Neuronal stem cell (in vitro differentiated cells): ENCODE measurements around the gene C16orf90.

Source experiments
- DNase-seq: peaks from one replicate; pipeline ENCODE4 v3.0.0-alpha.2; 2013; ENCODE audit warnings: low spot score
- H2AFZ ChIP-seq: one replicate; pipeline ENCODE4 v1.6.1; 2013; ENCODE audit warnings: mild to moderate bottlenecking, low read length, inconsistent platforms
- H2AK5ac ChIP-seq: 2 replicates; pipeline ENCODE4 v1.6.1; 2013; ENCODE audit warnings: low read depth, mild to moderate bottlenecking, inconsistent platforms, low read length, moderate library complexity, mixed read lengths
- H2BK120ac ChIP-seq: 2 replicates; pipeline ENCODE4 v1.6.1; 2013; ENCODE audit warnings: low read depth, mild to moderate bottlenecking, inconsistent platforms, low read length, moderate library complexity, mixed read lengths
- H2BK12ac ChIP-seq: one replicate; pipeline ENCODE4 v1.6.1; 2013; ENCODE audit warnings: low read length, inconsistent platforms
- H2BK15ac ChIP-seq: 2 replicates; pipeline ENCODE4 v1.6.1; 2013; ENCODE audit warnings: mild to moderate bottlenecking, low read length, inconsistent platforms, mixed read lengths
- H2BK5ac ChIP-seq: one replicate; pipeline ENCODE4 v1.6.1; 2013; ENCODE audit warnings: inconsistent platforms, mild to moderate bottlenecking, low read length, moderate library complexity
- H3K14ac ChIP-seq: one replicate; pipeline ENCODE4 v1.6.1; 2013; ENCODE audit warnings: low read length, inconsistent platforms
- H3K18ac ChIP-seq: 2 replicates; pipeline ENCODE4 v1.6.1; 2013; ENCODE audit warnings: low read length, inconsistent platforms
- H3K23ac ChIP-seq: 2 replicates; pipeline ENCODE4 v1.6.1; 2013; ENCODE audit warnings: low read depth, mild to moderate bottlenecking, mixed read lengths, low read length, inconsistent platforms; ENCODE audit not compliant: poor library complexity
- H3K27ac ChIP-seq: replicated peaks from 3 replicates; pipeline ENCODE4 v1.5.1; 2013; ENCODE audit warnings: low read length, inconsistent platforms
- H3K27me3 ChIP-seq, 3 experiments: 2 replicates each; pipeline ENCODE4 v1.6.1; 2013; ENCODE audit warnings: low read length in 3 of 3, mild to moderate bottlenecking in 2 of 3, inconsistent platforms in 1 of 3, low read depth in 1 of 3, mixed read lengths in 1 of 3, moderate library complexity in 1 of 3; ENCODE audit not compliant: control insufficient read depth in 3 of 3, insufficient read depth in 3 of 3
- H3K36me3 ChIP-seq, 2 donors: replicated peaks in 1 of 2; 2 replicates each; pipeline ENCODE4 v1.6.1; 2013; ENCODE audit warnings: low read length in 2 of 2; ENCODE audit not compliant: control insufficient read depth in 2 of 2, insufficient read depth in 2 of 2
- H3K4ac ChIP-seq: 2 replicates; pipeline ENCODE4 v1.6.1; 2013; ENCODE audit warnings: inconsistent platforms, mild to moderate bottlenecking, low read length, moderate library complexity
- H3K4me1 ChIP-seq, 2 donors: 1 replicate in 1 of 2; 2 replicates in 1 of 2; pipeline ENCODE4 v1.6.1; 2013; ENCODE audit warnings: low read length in 2 of 2, low read depth in 1 of 2; ENCODE audit not compliant: control insufficient read depth in 2 of 2, insufficient read depth in 1 of 2
- H3K4me2 ChIP-seq: one replicate; pipeline ENCODE4 v1.6.1; 2013; ENCODE audit warnings: mild to moderate bottlenecking, low read length, inconsistent platforms; ENCODE audit not compliant: insufficient read depth, poor library complexity, severe bottlenecking
- H3K4me3 ChIP-seq, 2 donors: 2 replicates each; pipeline ENCODE4 v1.5.1; 2013; ENCODE audit warnings: low read length in 2 of 2, mild to moderate bottlenecking in 2 of 2, inconsistent platforms in 1 of 2, moderate library complexity in 1 of 2
- H3K79me1 ChIP-seq: one replicate; pipeline ENCODE4 v1.6.1; 2013; ENCODE audit warnings: low read depth, mild to moderate bottlenecking, inconsistent platforms, low read length, moderate library complexity
- H3K9ac ChIP-seq: one replicate; pipeline ENCODE4 v1.6.1; 2013; ENCODE audit warnings: mild to moderate bottlenecking, low read depth, low read length, inconsistent platforms; ENCODE audit not compliant: poor library complexity
- H3K9me3 ChIP-seq, 2 donors: replicated peaks in 1 of 2; 2 replicates each; pipeline versions ENCODE3 to v1.6.1; 2013; ENCODE audit warnings: low read length in 2 of 2, mild to moderate bottlenecking in 2 of 2, inconsistent platforms in 1 of 2, low read depth in 1 of 2, mixed read lengths in 1 of 2, moderate library complexity in 1 of 2; ENCODE audit not compliant: control insufficient read depth in 2 of 2, insufficient read depth in 1 of 2
- H4K8ac ChIP-seq: one replicate; pipeline ENCODE4 v1.6.1; 2013; ENCODE audit warnings: low read depth, mild to moderate bottlenecking, inconsistent platforms, low read length, moderate library complexity
- H4K91ac ChIP-seq: one replicate; pipeline ENCODE4 v1.6.1; 2013; ENCODE audit warnings: low read length, low read depth, mild to moderate bottlenecking, inconsistent platforms; ENCODE audit not compliant: poor library complexity
- WGBS, 2 donors: extraction: QIAGEN DNeasy Blood & Tissue Kit; methylation state at CpG; one replicate each; pipeline ENCODE4 v1.1.7; 2013; ENCODE audit warnings: missing lambda C conversion rate in 2 of 2, mixed read lengths in 1 of 2; ENCODE audit not compliant: insufficient read length in 2 of 2, insufficient replicate concordance in 1 of 2; ENCODE audit errors: extremely low coverage in 2 of 2; 5-methylcytosine and 5-hydroxymethylcytosine counted together

The C16orf90 gene

GRCh38 chr16:3460585-3460984, 34.7 kb downstream of the C16orf90 start:
- Histone ChIP-seq H3K4me2 (no peak overlapping the region), H3K23ac (no peak overlapping the region), H4K8ac (no peak overlapping the region), H3K4me1 (peaks cover 17 to 21% of the 10 kb centered on the region in 2 donors), H2AK5ac (no peak overlapping the region), H3K36me3 (peaks cover 0 to 18% of the 10 kb centered on the region in 2 donors), H3K4me3 (no peak overlapping the region), H4K91ac (no peak overlapping the region), H3K79me1 (peaks cover 5% of the 10 kb centered on the region), H3K27me3 (no peaks in the 10 kb centered on the region), H2BK120ac (no peak overlapping the region), H3K9ac (no peak overlapping the region), H3K14ac (no peak overlapping the region), H3K18ac (no peak overlapping the region), H3K9me3 (peaks cover 0 to 2% of the 10 kb centered on the region in 2 donors), H2BK12ac (no peak overlapping the region), H2BK5ac (no peak overlapping the region), H2BK15ac (no peak overlapping the region), H2AFZ (no peak overlapping the region), H3K4ac (no peak overlapping the region), H3K27ac (no peak overlapping the region)
- no peak for DNase-seq
- whole genome bisulfite sequencing, 2 donors = no CpG with 5 or more reads among the region's 8 CpGs

GRCh38 chr16:3460121-3460520, 35.2 kb downstream of the C16orf90 start:
- Histone ChIP-seq H3K36me3 (peaks cover 0 to 14% of the 10 kb centered on the region in 2 donors), H3K79me1 (peaks cover 4% of the 10 kb centered on the region), H2BK15ac (no peak overlapping the region), H2BK5ac (no peak overlapping the region), H3K9me3 (peaks cover 0 to 2% of the 10 kb centered on the region in 2 donors), H3K27me3 (no peaks in the 10 kb centered on the region), H3K14ac (no peak overlapping the region), H3K4me1 (peaks cover 17 to 21% of the 10 kb centered on the region in 2 donors), H3K27ac (no peak overlapping the region), H2BK120ac (no peak overlapping the region), H2BK12ac (no peak overlapping the region), H3K4ac (no peak overlapping the region), H3K4me2 (no peak overlapping the region), H4K91ac (no peak overlapping the region), H4K8ac (no peak overlapping the region), H3K9ac (no peak overlapping the region), H3K18ac (no peak overlapping the region), H2AFZ (no peak overlapping the region), H3K23ac (no peak overlapping the region), H2AK5ac (no peak overlapping the region), H3K4me3 (peak overlapping the region in 1 of 2 donors; percentile 77)
- DNase-seq = no peak
- no CpG with 5 or more reads among the region's 7 CpGs for WGBS, 2 donors

- Histone ChIP-seq H3K9me3 (peaks cover 0 to 2% of the 10 kb centered on the region in 2 donors), H3K18ac (no peak overlapping the region), H2AFZ (no peak overlapping the region), H2BK120ac (no peak overlapping the region), H3K9ac (no peak overlapping the region), H4K8ac (no peak overlapping the region), H3K4me1 (peaks cover 17 to 21% of the 10 kb centered on the region in 2 donors), H3K36me3 (peaks cover 0 to 13% of the 10 kb centered on the region in 2 donors), H3K23ac (no peak overlapping the region), H3K4me2 (no peak overlapping the region), H3K27me3 (no peaks in the 10 kb centered on the region), H2BK15ac (no peak overlapping the region), H3K79me1 (peaks cover 4% of the 10 kb centered on the region), H2AK5ac (no peak overlapping the region), H3K4ac (no peak overlapping the region), H3K4me3 (peak overlapping the region in 1 of 2 donors; percentile 77), H2BK12ac (no peak overlapping the region), H2BK5ac (no peak overlapping the region), H3K27ac (no peak overlapping the region), H4K91ac (no peak overlapping the region), H3K14ac (no peak overlapping the region)
- no peak for DNase-seq
- no CpG with 5 or more reads among the region's 9 CpGs for WGBS, 2 donors
Measured at GRCh38 chr16:3459401-3460090, 35.7 kb downstream of the C16orf90 start.

GRCh38 chr16:3458852-3459361, 36.4 kb downstream of the C16orf90 start:
- H2BK5ac ChIP-seq = no peak overlapping the region

More at GRCh38 chr16:3458852-3459361, 36.4 kb downstream of the C16orf90 start:
- Histone ChIP-seq H2BK120ac (no peak overlapping the region), H3K79me1 (peaks cover 4% of the 10 kb centered on the region), H3K4me1 (peaks cover 17 to 21% of the 10 kb centered on the region in 2 donors), H4K8ac (no peak overlapping the region), H3K27ac (peak overlapping the region; percentile 88), H3K36me3 (peaks cover 0 to 13% of the 10 kb centered on the region in 2 donors), H3K23ac (no peak overlapping the region), H3K14ac (no peak overlapping the region), H2BK12ac (no peak overlapping the region), H2BK15ac (no peak overlapping the region), H3K9me3 (peaks cover 0 to 2% of the 10 kb centered on the region in 2 donors), H3K4me2 (peak overlapping the region; percentile 80), H3K9ac (no peak overlapping the region), H4K91ac (no peak overlapping the region), H3K4me3 (peak overlapping the region; percentile 77 to 92), H3K27me3 (no peaks in the 10 kb centered on the region), H2AFZ (peak overlapping the region; percentile 99), H2AK5ac (peak overlapping the region; percentile 95), H3K18ac (peak overlapping the region; percentile 99), H3K4ac (no peak overlapping the region)
- no CpG with 5 or more reads among the region's 10 CpGs for WGBS, 2 donors
- DNase-seq = no peak
